Astrocyte (in vitro differentiated cells and primary cell): ENCODE measurements around the gene TIMM22. TPM values are rescaled to one million over a fixed set of nuclear protein-coding genes. Genes with fewer than 3 reads are reported as not detected.

Experiments used
- DNase-seq: peaks from one replicate; pipeline ENCODE4 v3.0.0-alpha.2; 2010; ENCODE audit warnings: low read depth
- FAIRE-seq: peaks from 2 replicates; lab custom pipeline; 2011; peaks lifted over from hg19 to GRCh38; lab: Jason Lieb, UNC
- H2AFZ ChIP-seq: 2 replicates; pipeline ENCODE4 v1.6.0; 2012; ENCODE audit warnings: low read depth, low read length, inconsistent platforms
- H3K27ac ChIP-seq: 2 replicates; pipeline ENCODE4 v1.5.1; 2011; ENCODE audit warnings: low read depth, low read length, inconsistent platforms
- H3K27me3 ChIP-seq: 2 replicates; pipeline ENCODE4 v1.6.0; 2011; ENCODE audit warnings: low read length, inconsistent platforms; ENCODE audit not compliant: insufficient read depth
- H3K36me3 ChIP-seq: 2 replicates; pipeline ENCODE4 v1.5.1; 2011; ENCODE audit warnings: low read length, inconsistent platforms; ENCODE audit not compliant: insufficient read depth
- H3K4me1 ChIP-seq: 2 replicates; pipeline ENCODE4 v1.5.1; 2011; ENCODE audit warnings: low read length, inconsistent platforms; ENCODE audit not compliant: insufficient read depth
- H3K4me2 ChIP-seq: 2 replicates; pipeline ENCODE4 v1.6.0; 2012; ENCODE audit warnings: low read length, inconsistent platforms
- H3K4me3 ChIP-seq: 2 replicates; pipeline ENCODE4 v1.5.1; 2011; ENCODE audit warnings: low read depth, mild to moderate bottlenecking, low read length, inconsistent platforms; ENCODE audit not compliant: insufficient read depth
- H3K79me2 ChIP-seq: 2 replicates; pipeline ENCODE4 v1.6.0; 2012; ENCODE audit warnings: mild to moderate bottlenecking, low read length, inconsistent platforms; ENCODE audit not compliant: insufficient read depth
- H3K9ac ChIP-seq: 2 replicates; pipeline ENCODE4 v1.6.0; 2012; ENCODE audit warnings: mild to moderate bottlenecking, low read length, inconsistent platforms
- H3K9me3 ChIP-seq: 2 replicates; pipeline ENCODE4 v1.5.1; 2012; ENCODE audit warnings: low read depth, mild to moderate bottlenecking, low read length, inconsistent platforms; ENCODE audit not compliant: insufficient read depth
- H4K20me1 ChIP-seq: 2 replicates; pipeline ENCODE4 v1.6.0; 2012; ENCODE audit warnings: low read length, inconsistent platforms; ENCODE audit not compliant: insufficient read depth
- H3K27ac Mint-ChIP-seq: one replicate; pipeline ENCODE4 v1.8.0; 2021; ENCODE audit warnings: mild to moderate bottlenecking, mixed read lengths; ENCODE audit not compliant: unreplicated experiment
- H3K27me3 Mint-ChIP-seq: one replicate; pipeline ENCODE4 v1.8.0; 2021; ENCODE audit warnings: low read depth, mixed read lengths; ENCODE audit not compliant: unreplicated experiment
- H3K36me3 Mint-ChIP-seq: one replicate; pipeline ENCODE4 v1.8.0; 2021; ENCODE audit warnings: low read depth, mixed read lengths; ENCODE audit not compliant: unreplicated experiment
- H3K4me1 Mint-ChIP-seq: one replicate; pipeline ENCODE4 v1.8.0; 2021; ENCODE audit warnings: low read depth, mixed read lengths; ENCODE audit not compliant: unreplicated experiment
- H3K4me3 Mint-ChIP-seq: one replicate; pipeline ENCODE4 v1.8.0; 2021; ENCODE audit warnings: mild to moderate bottlenecking, moderate library complexity, mixed read lengths; ENCODE audit not compliant: unreplicated experiment
- H3K9me3 Mint-ChIP-seq: one replicate; pipeline ENCODE4 v1.8.0; 2021; ENCODE audit warnings: mild to moderate bottlenecking, mixed read lengths; ENCODE audit not compliant: unreplicated experiment
- CTCF ChIP-seq: IDR thresholded peaks from 2 replicates; pipeline ENCODE4 v1.5.1; 2011; ENCODE audit warnings: low read depth, mild to moderate bottlenecking, inconsistent platforms, low read length, moderate library complexity; ENCODE audit not compliant: insufficient read depth
- EZH2 ChIP-seq: IDR thresholded peaks from 2 replicates; pipeline ENCODE4 v1.6.1; 2012; ENCODE audit warnings: mild to moderate bottlenecking, low read length, inconsistent platforms; ENCODE audit not compliant: insufficient read depth
- total RNA-seq: library from RNA; stranded (reverse); gene quantifications from 2 replicates; pipeline ENCODE4 v1.2.1, GENCODE V29; 2021

Gene TIMM22
- total RNA-seq, 1 donor from 2014 or later, result 20.0 TPM

GRCh38 chr17:1029196-1029921, 32.4 kb downstream of the TIMM22 start:
- no peaks in the 10 kb centered on the region for H3K27me3 ChIP-seq
- Mint-ChIP-seq H3K27me3 (peaks cover 2% of the 10 kb centered on the region), H3K27ac (no peak overlapping the region), H3K4me1 (peaks cover 8% of the 10 kb centered on the region), H3K36me3 (peaks cover 14% of the 10 kb centered on the region), H3K4me3 (no peak overlapping the region), H3K9me3 (no peaks in the 10 kb centered on the region)
- no peaks in the 10 kb centered on the region for H3K36me3 ChIP-seq
- H3K27ac ChIP-seq, result no peak overlapping the region
- peak overlapping the region; percentile 21 for H3K9ac ChIP-seq
- no peaks in the 10 kb centered on the region for H3K9me3 ChIP-seq
- no peak overlapping the region for H2AFZ ChIP-seq
- H3K4me2 ChIP-seq, result peak overlapping the region; percentile 40
- TF ChIP-seq EZH2 (no peak), CTCF (no peak)
- DNase-seq (peak; percentile 50), FAIRE-seq (peak; percentile 80)
- no peak overlapping the region for H3K4me3 ChIP-seq
- H4K20me1 ChIP-seq, result peaks cover 71% of the 10 kb centered on the region
- no peaks in the 10 kb centered on the region for H3K79me2 ChIP-seq
- peaks cover 12% of the 10 kb centered on the region for H3K4me1 ChIP-seq

DNA sequence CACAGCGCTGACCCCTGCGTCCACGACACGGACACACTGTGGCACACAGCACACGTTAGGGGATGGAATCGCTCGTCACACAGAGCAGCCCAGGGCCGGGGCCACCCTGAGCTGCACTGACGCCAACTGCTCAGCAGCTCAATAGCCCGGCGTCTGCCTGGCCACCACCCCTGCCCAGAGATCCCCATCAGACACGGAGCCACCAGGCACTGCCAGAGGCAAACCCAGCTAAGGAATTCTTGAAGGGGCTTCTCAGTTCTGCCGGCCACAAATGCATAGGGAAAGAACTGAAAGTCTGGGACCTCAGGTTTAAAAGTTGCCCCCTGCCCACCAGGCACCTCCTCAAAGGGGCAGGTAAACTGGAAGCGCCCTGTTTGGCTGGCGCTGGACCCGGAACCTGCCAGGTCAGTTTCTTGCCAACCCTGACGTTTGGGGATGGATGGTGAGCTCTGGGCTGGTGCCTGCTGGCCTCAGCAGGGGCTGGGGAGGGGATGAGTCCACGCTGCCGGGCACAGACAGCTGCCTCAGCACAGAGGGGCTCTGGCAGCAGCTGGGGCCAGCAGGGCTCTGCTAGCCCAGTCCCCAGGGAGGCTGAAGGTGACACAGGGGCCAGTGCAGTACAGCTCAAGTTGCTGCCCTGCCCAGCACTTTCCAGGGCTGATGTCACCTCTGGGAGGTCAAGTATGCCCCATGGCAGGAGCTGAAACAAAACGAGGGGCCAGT, 33.2 kb downstream of the TIMM22 start:
- Mint-ChIP-seq H3K4me3 (no peak overlapping the region), H3K36me3 (peaks cover 14% of the 10 kb centered on the region), H3K4me1 (peaks cover 8% of the 10 kb centered on the region), H3K27me3 (peaks cover 2% of the 10 kb centered on the region), H3K9me3 (no peaks in the 10 kb centered on the region), H3K27ac (no peak overlapping the region)
- Histone ChIP-seq H3K27ac (no peak overlapping the region), H3K79me2 (no peaks in the 10 kb centered on the region), H3K9ac (no peak overlapping the region), H3K4me3 (no peak overlapping the region), H3K4me1 (peaks cover 12% of the 10 kb centered on the region), H3K9me3 (no peaks in the 10 kb centered on the region), H3K36me3 (no peaks in the 10 kb centered on the region), H3K4me2 (no peak overlapping the region), H4K20me1 (peaks cover 78% of the 10 kb centered on the region), H3K27me3 (no peaks in the 10 kb centered on the region), H2AFZ (no peak overlapping the region)
- FAIRE-seq (no peak), DNase-seq (no peak)
- TF ChIP-seq CTCF (no peak), EZH2 (no peak)
